CD4-positive, alpha-beta T cell treated with Interleukin-12 subunit alpha and Interleukin-12 subunit beta, for 1 hour (primary cell): Measurements from ENCODE around the gene SCLT1.
"Not testable (repeated sequence)": the region's sequence is repeated elsewhere in the genome, so short reads cannot be mapped to it uniquely, and the experiment has no call there.

Source experiments
- DNase-seq: peaks from one replicate; pipeline ENCODE4 v3.0.0-alpha.2; 2020

The SCLT1 gene

GRCh38 chr4:129093191-129093920, at the start of gene SCLT1:
Gene SCLT1, minus strand, starts transcription at chr4:129093539. Its CDS starts 436 bp downstream, at chr4:129093103.
- DNase-seq: peak; percentile 94

GRCh38 chr4:129140521-129140920, 47.2 kb upstream of the SCLT1 start:
- DNase-seq: no peak

GRCh38 chr4:129138810-129139496, 45.6 kb upstream of the SCLT1 start:
- no peak for DNase-seq

GRCh38 chr4:129136433-129136832, 43.1 kb upstream of the SCLT1 start:
- DNase-seq: no peak

- no peak for DNase-seq
Observed at GRCh38 chr4:129131343-129131742, 38.0 kb upstream of the SCLT1 start.

- DNase-seq: no peak
Observed at GRCh38 chr4:129129143-129129542, 35.8 kb upstream of the SCLT1 start.

- DNase-seq: not testable (repeated sequence)
Observed at GRCh38 chr4:129126614-129127013, 33.3 kb upstream of the SCLT1 start.

GRCh38 chr4:129117705-129118104, 24.4 kb upstream of the SCLT1 start:
- no peak for DNase-seq

- DNase-seq: no peak
Observed at GRCh38 chr4:129113919-129114318, 20.6 kb upstream of the SCLT1 start.

- no peak for DNase-seq
Observed at GRCh38 chr4:129113434-129113833, 20.1 kb upstream of the SCLT1 start.

- no peak for DNase-seq
Observed at GRCh38 chr4:129111919-129112318, 18.6 kb upstream of the SCLT1 start.

- DNase-seq: no peak
Observed at GRCh38 chr4:129110931-129111330, 17.6 kb upstream of the SCLT1 start.

GRCh38 chr4:129109965-129110824, 16.9 kb upstream of the SCLT1 start:
- no peak for DNase-seq

- DNase-seq: no peak
Observed at GRCh38 chr4:129098531-129099001, 5.2 kb upstream of the SCLT1 start.

GRCh38 chr4:129095811-129096454, 2.6 kb upstream of the SCLT1 start, which contains the start of gene C4orf33:
Gene C4orf33, plus strand, starts transcription at chr4:129096152. Its CDS starts 6,459 bp downstream, at chr4:129102611.
- peak; percentile 80 for DNase-seq

GRCh38 chr4:129094347-129094746, 1.0 kb upstream of the SCLT1 start:
- no peak for DNase-seq

- no peak for DNase-seq
Observed at GRCh38 chr4:129092631-129093190, 628 bp downstream of the SCLT1 start.

- no peak for DNase-seq
Observed at GRCh38 chr4:129087516-129087915, 5.8 kb downstream of the SCLT1 start.

GRCh38 chr4:129085472-129085871, 7.9 kb downstream of the SCLT1 start:
- DNase-seq: no peak

GRCh38 chr4:129082302-129082701, 11.0 kb downstream of the SCLT1 start:
- no peak for DNase-seq

GRCh38 chr4:129080129-129080528, 13.2 kb downstream of the SCLT1 start:
- no peak for DNase-seq

GRCh38 chr4:129077326-129077725, 16.0 kb downstream of the SCLT1 start:
- no peak for DNase-seq
